HepG2 (cell line): Measurements from ENCODE around the gene IGF2BP3. TPM values are rescaled to one million over a fixed set of nuclear protein-coding genes. Genes with fewer than 3 reads are reported as not detected.

Experiments used
- AGO2 ChIP-seq: fragments of 200-400 bp; formaldehyde crosslinking; optimal IDR thresholded peaks from 2 replicates; pipeline ENCODE3; 2017; ENCODE audit warnings: mild to moderate bottlenecking, low read depth, low read length, moderate library complexity
- ARID5B ChIP-seq: IDR thresholded peaks from 2 replicates; pipeline ENCODE4 v1.4.0; 2020; ENCODE audit warnings: mild to moderate bottlenecking, missing genetic modification reagents
- CCDC6 ChIP-seq: sonication (generic); formaldehyde crosslinking; IDR thresholded peaks from 2 replicates; pipeline ENCODE4 v1.8.1; 2022; ENCODE audit warnings: mild to moderate bottlenecking, missing genetic modification reagents, moderate library complexity
- DR1 ChIP-seq: sonication (generic); formaldehyde crosslinking; IDR thresholded peaks from 2 replicates; pipeline ENCODE4 v1.8.0; 2021; ENCODE audit warnings: mild to moderate bottlenecking, missing genetic modification reagents, inconsistent platforms
- HDAC6 ChIP-seq: fragments of 200-600 bp; sonication (generic); IDR thresholded peaks from 2 replicates; pipeline ENCODE4 v1.7.0; 2017; ENCODE audit warnings: mild to moderate bottlenecking, antibody characterized with exemption, low read length, low read depth
- HOXA5 ChIP-seq: sonication (generic); formaldehyde crosslinking; IDR thresholded peaks from 2 replicates; pipeline ENCODE4 v1.4.0; 2020; ENCODE audit warnings: missing genetic modification reagents
- JDP2 ChIP-seq: sonication (generic); formaldehyde crosslinking; IDR thresholded peaks from 2 replicates; pipeline ENCODE4 v1.8.1; 2022; ENCODE audit warnings: missing genetic modification reagents, borderline replicate concordance
- NRL ChIP-seq: sonication (generic); formaldehyde crosslinking; IDR thresholded peaks from 2 replicates; pipeline ENCODE4 v1.5.0; 2020; ENCODE audit warnings: missing genetic modification reagents, mild to moderate bottlenecking, moderate library complexity, borderline replicate concordance
- PHF21A ChIP-seq: sonication (generic); formaldehyde crosslinking; IDR thresholded peaks from 2 replicates; pipeline ENCODE4 v1.5.0; 2020; ENCODE audit warnings: mild to moderate bottlenecking, missing genetic modification reagents
- PHF5A ChIP-seq: IDR thresholded peaks from one replicate; pipeline ENCODE4 v1.6.1; 2018; ENCODE audit warnings: low read depth, missing genetic modification reagents; ENCODE audit not compliant: unreplicated experiment
- SAFB2 ChIP-seq: sonication (generic); formaldehyde crosslinking; IDR thresholded peaks from 2 replicates; pipeline ENCODE4 v1.5.1; 2020; ENCODE audit warnings: missing genetic modification reagents, low read depth, mild to moderate bottlenecking, borderline replicate concordance
- SMC3 ChIP-seq: IDR thresholded peaks from 2 replicates; pipeline ENCODE4 v1.6.1; 2011; ENCODE audit warnings: low read length, improper control_type of control experiment
- ZBTB34 ChIP-seq: sonication (generic); formaldehyde crosslinking; IDR thresholded peaks from 2 replicates; pipeline ENCODE4 v1.8.0; 2022; ENCODE audit warnings: mild to moderate bottlenecking, missing genetic modification reagents
- ZFYVE20 ChIP-seq: sonication (generic); formaldehyde crosslinking; IDR thresholded peaks from 2 replicates; pipeline ENCODE4 v1.8.0; 2023; ENCODE audit warnings: low read depth, mild to moderate bottlenecking, moderate library complexity, missing genetic modification reagents, borderline replicate concordance
- ZIK1 ChIP-seq: sonication (generic); formaldehyde crosslinking; IDR thresholded peaks from 2 replicates; pipeline ENCODE4 v1.5.0; 2020; ENCODE audit warnings: mild to moderate bottlenecking, low read depth, missing genetic modification reagents, borderline replicate concordance
- ZNF225 ChIP-seq: sonication (generic); formaldehyde crosslinking; IDR thresholded peaks from 2 replicates; pipeline ENCODE4 v1.4.0; 2020; ENCODE audit warnings: mild to moderate bottlenecking, missing genetic modification reagents
- ZNF556 ChIP-seq: sonication (generic); formaldehyde crosslinking; IDR thresholded peaks from 2 replicates; pipeline ENCODE4 v1.4.0; 2020; ENCODE audit warnings: mild to moderate bottlenecking, missing genetic modification reagents, borderline replicate concordance
- ZNF574 ChIP-seq: sonication (generic); formaldehyde crosslinking; IDR thresholded peaks from 2 replicates; pipeline ENCODE4 v1.4.0; 2020; ENCODE audit warnings: missing genetic modification reagents
- ZNF704 ChIP-seq: sonication (generic); formaldehyde crosslinking; IDR thresholded peaks from 2 replicates; pipeline ENCODE4 v1.8.1; 2023; ENCODE audit warnings: mild to moderate bottlenecking, inconsistent platforms, moderate library complexity, missing genetic modification reagents, borderline replicate concordance
- ZNF75D ChIP-seq: sonication (generic); formaldehyde crosslinking; IDR thresholded peaks from 2 replicates; pipeline ENCODE4 v1.8.1; 2023; ENCODE audit warnings: missing genetic modification reagents, mild to moderate bottlenecking, borderline replicate concordance
- ZZZ3 ChIP-seq: sonication (generic); formaldehyde crosslinking; IDR thresholded peaks from 2 replicates; pipeline ENCODE4 v1.4.0; 2020; ENCODE audit warnings: missing genetic modification reagents, mild to moderate bottlenecking, borderline replicate concordance
- polyA plus RNA-seq, 8 experiments: library from polyadenylated mRNA; depleted of rRNA in 3 of 8; stranded (reverse) in 7 of 8; unstranded in 1 of 8; fragments of >200 nt; fragmentation: Illumina TruSeq in 4 of 8; extraction: Trizol in 4 of 8; gene quantifications; 2 replicates each; pipeline versions ENCODE4 v1.2.1 to v1.2.3, GENCODE V29; 2011 to 2016; ENCODE audit warnings: low read depth in 4 of 8, missing spikeins in 1 of 8, mixed read lengths in 1 of 8; ENCODE audit not compliant: insufficient read depth in 1 of 8
- total RNA-seq, 5 experiments: library from RNA; depleted of rRNA; stranded (reverse); fragments of >200 nt; fragmentation: Illumina TruSeq; extraction: Trizol; gene quantifications; 2 replicates each; pipeline ENCODE4 v1.2.3, GENCODE V29; 2016; ENCODE audit warnings: low read depth in 1 of 5

IGF2BP3 gene
- total and polyA plus RNA-seq, 2 of the 13 experiments (the other 11 are each of a cell fraction or from before 2014, with no cell fraction given), result 37.7 to 39.5 TPM

GRCh38 chr7:23358152-23358674, 112.1 kb downstream of the IGF2BP3 start (continued):
- TF ChIP-seq AGO2, result no peak
- TF ChIP-seq ZNF75D, result no peak
- no peak for TF ChIP-seq ZNF225 (CRISPR knock-in tag)
- no peak for TF ChIP-seq CCDC6
- TF ChIP-seq HOXA5 (CRISPR knock-in tag), result no peak
- no peak for TF ChIP-seq ZZZ3 (CRISPR knock-in tag)
- peak; percentile 69; the same call in 1 of the 2 replicates for TF ChIP-seq ARID5B (CRISPR knock-in tag)
- no peak for TF ChIP-seq HDAC6
- TF ChIP-seq JDP2 (CRISPR knock-in tag), result no peak
- TF ChIP-seq SAFB2 (CRISPR knock-in tag), result no peak
- no peak for TF ChIP-seq DR1
- no peak for TF ChIP-seq ZNF574 (CRISPR knock-in tag)
- no peak for TF ChIP-seq NRL (CRISPR knock-in tag)
- no peak for TF ChIP-seq ZNF556 (CRISPR knock-in tag)
- TF ChIP-seq PHF5A (CRISPR knock-in tag), result no peak
- no peak for TF ChIP-seq ZNF704 (CRISPR knock-in tag)
- 0 out of 2 replicates have a peak, but pooled peaks have one; percentile 77 for TF ChIP-seq ZBTB34 (CRISPR knock-in tag)
- no peak for TF ChIP-seq SMC3
- no peak for TF ChIP-seq ZFYVE20 (CRISPR knock-in tag)
- TF ChIP-seq ZIK1, result no peak
- TF ChIP-seq PHF21A (CRISPR knock-in tag), result 0 out of 2 replicates have a peak, but pooled peaks have one; percentile 16
